NK-92 treated with Interleukin-12 subunit alpha and Interleukin-12 subunit beta, amount 100 ng/mL, for 24 hours (cell line): ENCODE data around the gene TSPEAR.
"Not testable (repeated sequence)": the region's sequence is repeated elsewhere in the genome, so short reads cannot be mapped to it uniquely, and the experiment has no call there.

Source experiments
- DNase-seq: peaks from one replicate; lab custom pipeline; 2025; lab: John Stamatoyannopoulos, UW

The TSPEAR gene

DNA sequence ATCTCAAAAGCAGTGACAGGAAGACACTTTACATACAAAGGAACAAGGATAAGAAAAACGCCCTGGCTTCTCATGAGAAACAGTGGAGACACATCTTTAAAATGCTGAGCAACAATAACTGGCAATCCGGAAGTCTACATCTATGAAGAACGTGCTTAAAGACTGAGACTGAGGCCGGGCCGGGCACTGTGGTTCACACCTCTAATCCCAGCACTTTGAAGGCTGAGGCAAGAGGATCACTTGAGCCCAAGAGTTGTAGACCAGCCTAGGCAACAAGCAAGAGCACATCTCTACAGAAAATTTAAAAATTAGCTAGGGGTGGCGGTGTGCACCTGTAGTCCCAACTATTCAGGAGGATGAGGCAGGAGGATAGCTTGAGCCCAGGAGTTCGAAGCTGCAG lies 27.3 kb downstream of the TSPEAR start:
- no peak for DNase-seq

DNA sequence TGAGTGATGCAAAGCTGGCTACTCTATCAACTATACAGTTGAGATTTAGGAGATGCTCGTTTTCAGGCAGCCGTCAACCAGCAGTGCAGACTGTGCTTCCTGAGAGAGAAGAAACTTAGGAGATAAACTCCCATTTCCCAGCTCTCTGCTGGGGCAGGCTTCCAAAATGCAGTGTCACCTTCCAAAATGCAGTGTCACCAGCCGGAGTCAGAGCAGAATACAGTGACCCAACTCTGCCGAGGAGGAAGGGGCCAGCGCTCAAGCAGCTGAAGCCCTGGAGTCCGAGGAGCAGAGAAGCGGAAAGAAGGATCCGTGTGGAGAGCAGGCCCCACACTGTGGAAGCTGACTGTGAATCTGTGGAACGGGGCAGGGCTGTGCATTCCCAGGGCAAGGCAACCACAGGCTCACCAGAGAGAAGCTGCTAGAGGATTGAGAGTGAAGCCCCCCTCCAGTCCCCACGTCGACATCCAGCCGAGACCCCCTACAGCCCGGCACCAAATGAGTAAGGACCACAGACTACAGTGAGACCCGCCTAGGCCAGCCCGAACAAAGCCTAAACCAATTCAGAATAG lies 28.7 kb downstream of the TSPEAR start:
- DNase-seq: no peak

DNA sequence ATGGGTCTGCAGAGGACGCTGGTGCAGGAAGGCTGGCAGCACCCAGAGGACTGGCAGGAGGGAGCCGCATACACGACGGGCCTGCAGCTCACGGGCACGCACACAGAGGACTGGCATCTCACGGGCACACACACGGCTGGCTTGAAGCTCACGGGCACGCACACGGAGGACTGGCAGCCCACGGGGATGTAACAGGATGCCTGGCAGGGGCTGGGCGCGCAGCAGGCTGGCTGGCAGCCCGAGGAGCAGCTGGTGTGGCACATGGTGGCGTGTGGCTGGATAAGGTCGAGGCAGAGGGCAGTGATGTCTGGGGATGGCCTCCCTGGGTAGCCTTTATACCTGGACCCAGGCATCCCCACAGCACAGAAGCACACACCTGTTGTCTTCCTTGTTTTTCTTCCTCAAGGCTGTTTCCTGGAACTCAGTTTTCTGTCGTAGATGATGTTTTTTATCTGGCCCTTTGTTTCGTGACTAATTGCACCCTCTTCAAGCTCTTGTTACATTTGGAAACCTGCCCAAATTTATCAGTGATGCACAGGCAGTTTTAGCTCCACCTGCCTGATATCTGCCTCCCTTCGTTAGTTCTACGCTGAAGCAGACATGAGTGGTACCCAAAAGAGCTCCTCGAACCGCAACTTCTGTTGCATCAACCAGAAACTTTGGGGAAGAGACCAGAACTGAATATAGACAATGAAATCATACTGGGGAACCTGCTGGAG lies 29.4 kb downstream of the TSPEAR start, which contains the start of gene KRTAP12-1:
Gene KRTAP12-1, minus strand, starts transcription at position 303 of the 719 bp plus-strand sequence. Its CDS starts 40 bp downstream, at position 263.
- no peak for DNase-seq

DNA sequence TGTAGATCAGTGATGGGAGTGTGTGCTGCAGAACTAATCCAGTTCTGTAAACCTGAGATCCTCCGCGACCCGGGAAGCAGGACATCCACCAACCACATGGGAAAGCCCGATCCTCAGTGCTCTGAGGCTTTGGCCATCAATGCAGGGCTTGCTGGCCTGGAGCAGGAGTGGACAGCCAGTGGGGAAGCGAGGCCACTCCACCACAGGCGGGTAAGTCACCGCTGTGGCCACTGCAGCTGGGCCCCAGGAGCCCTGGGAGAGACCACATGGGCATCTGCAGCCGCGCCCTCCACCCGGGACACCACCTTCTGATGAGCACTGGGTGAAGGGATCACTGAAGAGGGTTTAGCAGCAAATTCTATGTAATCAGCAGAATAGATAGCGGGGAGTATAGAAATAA lies 30.2 kb downstream of the TSPEAR start:
- no peak for DNase-seq

DNA sequence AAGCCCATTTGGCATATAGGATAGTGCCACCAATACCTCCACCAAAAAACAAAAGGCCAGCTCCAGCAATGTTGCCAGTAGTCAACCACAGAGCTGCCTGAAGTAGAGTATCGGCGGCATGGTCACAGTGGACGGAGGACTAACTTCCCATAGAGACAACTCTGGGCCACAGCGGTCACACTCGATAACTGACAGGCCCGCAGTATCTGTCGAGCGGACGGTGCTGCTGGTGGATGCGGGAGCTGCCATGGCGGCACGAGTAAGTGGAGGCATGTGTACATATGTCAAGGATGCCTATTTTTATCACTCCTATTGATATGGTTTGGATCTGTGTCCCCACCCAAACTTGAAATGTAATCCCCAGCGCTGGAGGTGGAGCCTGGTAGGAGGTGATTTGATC lies 33.5 kb downstream of the TSPEAR start:
- DNase-seq: no peak

DNA sequence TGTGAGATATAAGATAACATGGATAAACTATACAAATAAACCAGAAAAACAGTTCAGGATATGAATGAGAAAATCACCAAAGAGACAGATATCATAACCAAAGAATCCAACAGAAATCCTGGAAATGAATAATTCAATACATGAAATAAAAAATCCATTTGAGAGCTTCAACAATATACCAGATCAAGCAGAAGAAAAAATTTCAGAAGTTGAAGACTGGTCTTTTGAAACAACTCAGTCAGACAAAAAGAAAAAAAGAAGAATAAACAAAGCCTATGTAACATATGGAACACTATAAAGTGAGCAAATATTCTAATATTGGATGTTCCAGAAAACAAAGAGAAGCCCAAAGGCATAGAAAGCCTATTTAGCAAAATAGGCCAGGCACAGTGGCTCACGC lies 39.5 kb downstream of the TSPEAR start:
- no peak for DNase-seq

DNA sequence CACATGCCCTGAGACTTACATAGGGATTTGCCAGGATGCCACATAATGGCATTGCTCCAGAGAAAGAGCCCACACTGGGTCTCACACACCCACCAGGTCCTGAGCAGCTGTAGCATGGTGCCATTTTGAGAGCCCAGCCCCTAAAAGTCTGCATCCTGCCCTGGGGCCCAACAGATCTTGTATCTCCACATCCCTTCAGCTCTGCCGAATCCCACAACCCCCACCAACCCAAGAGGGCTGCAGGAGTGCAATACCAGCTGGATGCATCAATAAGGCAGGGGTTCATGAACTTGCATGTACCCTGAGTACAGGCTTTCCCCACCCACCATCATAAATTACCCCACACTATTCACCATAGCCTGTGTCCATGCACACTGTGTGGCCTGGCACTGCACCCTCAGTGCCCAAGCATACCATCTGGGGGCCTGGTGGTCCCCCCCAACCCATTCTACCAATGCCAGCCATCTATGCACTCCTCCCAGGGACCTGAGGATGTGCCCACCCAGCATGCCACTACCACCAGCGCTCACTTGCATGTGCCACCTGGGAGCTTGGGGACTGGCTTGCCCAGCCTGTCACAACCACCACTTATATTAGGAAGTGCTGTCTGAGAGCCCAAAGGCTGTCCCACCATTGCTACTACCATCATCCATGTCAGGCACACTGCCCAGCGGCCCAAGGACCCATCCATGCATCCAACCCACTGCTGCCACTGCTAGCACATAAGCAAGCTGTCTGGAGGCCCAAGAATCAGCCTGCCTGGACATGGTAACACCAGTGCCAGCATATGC lies 40.5 kb downstream of the TSPEAR start:
- DNase-seq: no peak

DNA sequence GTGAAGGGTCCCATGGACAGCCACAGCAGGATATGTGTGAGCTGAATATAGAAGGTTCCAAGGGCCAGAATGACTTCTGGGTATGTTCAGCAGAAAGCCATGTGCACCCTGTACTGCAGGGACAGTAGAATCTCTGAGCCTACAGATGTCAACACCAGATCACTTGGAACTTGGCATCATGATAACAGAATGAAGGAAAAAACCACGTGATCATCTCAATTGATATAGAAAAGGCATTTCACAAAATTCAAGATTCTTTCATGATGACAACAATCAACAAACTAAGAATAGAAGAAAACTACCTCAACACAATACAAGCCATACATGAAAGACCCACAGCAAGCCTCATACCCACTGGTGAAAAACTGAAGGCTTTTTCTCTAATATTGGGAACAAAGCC lies 43.8 kb downstream of the TSPEAR start:
- DNase-seq: no peak

DNA sequence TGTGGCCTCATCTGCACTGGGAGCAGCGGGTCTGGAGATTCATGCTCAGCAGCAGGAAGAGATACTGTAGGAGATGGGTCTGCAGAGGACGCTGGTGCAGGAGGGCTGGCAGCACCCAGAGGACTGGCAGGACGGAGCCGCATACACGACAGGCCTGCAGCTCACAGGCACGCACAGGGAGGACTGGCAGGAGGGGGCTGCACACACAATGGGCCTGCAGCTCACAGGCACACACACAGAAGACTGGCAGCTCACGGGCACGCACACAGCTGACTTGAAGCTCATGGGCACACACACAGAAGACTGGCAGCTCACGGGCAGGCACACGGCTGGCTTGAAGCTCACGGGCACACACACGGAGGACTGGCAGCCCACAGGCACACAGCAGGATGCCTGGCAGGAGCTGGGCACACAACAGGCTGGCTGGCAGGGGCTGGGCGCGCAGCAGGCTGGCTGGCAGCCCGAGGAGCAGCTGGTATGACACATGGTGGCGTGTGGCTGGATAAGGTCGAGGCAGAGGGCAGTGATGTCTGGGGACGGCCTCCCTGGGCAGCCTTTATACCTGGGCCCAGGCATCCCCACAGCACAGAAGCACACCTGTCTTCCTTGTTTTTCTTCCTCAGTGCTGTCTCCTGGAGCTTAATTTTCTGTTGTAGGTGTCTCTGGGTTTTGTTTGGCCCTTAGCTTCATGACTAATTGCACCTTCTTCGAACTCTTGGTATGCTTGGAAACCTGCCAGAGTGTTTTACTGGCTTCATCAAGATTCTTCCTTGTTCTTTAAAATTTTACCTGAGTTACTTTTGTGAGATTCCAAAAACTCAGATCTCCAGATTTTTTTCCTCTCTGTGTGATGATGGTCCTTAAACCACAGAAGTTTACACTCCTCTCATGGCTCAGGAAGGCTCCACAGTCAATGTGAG lies 44.7 kb downstream of the TSPEAR start, which contains the start of gene KRTAP12-2:
Gene KRTAP12-2, minus strand, starts transcription at position 527 of the 920 bp plus-strand sequence. Its CDS starts 41 bp downstream, at position 486.
- no peak for DNase-seq

DNA sequence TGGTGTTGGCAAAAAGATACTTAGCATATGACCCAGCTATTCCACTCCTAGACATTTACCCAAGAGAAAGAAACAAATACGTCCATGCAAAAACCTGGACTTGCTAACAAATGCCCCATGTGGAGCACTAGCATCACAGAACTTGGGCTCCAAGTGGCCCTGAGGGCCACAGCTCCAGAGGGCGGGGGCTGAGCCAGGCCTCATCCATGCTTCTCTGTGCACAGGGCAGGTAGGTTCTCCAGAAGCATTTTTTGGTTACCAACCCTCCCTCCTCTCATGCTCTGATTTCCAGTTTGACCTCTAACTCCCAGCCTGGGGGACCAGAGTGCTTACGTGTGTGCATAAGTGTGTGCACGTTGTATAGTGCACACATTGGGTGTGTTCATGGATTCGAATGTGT lies 46.7 kb downstream of the TSPEAR start:
- DNase-seq: no peak

DNA sequence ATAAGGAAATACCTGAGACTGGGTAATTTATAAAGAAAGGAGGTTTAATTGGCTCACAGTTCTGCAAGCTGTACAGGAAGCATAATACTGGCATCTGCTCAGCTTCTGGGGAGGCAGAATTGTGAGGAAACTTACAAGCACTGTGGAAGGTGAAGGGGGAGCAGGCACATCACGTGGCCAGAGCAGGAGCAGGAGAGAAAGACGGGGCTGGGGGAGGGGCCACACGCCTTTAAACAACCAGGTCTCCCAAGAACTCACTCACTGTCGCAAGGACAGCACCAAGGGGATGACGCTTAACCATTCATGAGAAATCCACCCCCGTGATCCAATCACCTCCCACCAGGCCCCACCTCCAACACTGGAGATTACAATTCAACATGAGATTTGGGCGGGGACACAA lies 49.8 kb downstream of the TSPEAR start:
- not testable (repeated sequence) for DNase-seq

DNA sequence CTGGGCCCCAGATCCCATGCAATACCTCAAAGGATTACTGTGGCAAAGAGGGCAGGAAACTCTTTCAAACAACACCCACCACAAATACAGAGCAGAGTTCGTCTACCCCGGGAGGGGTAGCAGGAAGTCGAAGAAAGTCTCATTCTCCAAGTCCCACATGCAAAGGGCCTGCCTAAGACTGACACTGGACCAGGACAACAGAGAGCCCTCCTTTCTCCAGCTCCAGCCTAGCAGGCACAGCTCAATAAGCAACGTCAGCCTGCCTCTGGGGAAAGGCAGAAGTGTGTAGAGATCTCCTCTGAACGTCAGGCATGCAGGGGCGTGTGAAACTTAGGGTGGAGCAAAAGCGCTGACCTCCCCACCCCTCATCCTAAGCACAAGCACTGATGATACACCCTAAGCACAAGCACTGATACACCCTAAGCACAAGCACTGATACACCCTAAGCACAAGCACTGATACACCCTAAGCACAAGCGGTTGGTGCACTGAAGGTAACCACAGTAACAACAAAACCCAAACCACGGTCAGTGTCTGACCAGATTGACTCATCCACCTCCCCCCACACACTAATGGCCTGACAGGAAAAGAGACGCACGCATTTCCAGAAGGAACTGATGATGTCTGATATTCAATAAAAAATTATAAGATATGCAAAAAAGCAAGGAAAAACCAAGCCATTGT lies 52.3 kb downstream of the TSPEAR start:
- no peak for DNase-seq

DNA sequence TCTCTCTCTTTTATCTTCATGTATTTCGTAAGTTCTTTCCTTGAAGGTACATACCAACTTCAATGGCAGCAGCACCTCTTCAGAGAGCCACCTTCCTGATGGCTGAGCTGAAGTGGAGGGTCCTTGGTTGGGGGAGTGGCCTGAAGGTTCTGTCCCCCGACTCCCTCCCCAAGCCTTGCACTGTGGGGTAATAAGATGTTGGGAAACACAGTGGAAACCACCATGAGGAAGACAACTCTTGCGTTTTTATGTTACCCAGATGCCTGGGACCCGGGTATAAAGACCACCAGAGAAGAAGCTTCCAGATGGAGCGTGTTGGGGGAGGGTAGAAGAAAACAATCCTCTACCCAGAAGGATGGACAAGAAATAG lies 52.8 kb downstream of the TSPEAR start:
- DNase-seq: no peak

DNA sequence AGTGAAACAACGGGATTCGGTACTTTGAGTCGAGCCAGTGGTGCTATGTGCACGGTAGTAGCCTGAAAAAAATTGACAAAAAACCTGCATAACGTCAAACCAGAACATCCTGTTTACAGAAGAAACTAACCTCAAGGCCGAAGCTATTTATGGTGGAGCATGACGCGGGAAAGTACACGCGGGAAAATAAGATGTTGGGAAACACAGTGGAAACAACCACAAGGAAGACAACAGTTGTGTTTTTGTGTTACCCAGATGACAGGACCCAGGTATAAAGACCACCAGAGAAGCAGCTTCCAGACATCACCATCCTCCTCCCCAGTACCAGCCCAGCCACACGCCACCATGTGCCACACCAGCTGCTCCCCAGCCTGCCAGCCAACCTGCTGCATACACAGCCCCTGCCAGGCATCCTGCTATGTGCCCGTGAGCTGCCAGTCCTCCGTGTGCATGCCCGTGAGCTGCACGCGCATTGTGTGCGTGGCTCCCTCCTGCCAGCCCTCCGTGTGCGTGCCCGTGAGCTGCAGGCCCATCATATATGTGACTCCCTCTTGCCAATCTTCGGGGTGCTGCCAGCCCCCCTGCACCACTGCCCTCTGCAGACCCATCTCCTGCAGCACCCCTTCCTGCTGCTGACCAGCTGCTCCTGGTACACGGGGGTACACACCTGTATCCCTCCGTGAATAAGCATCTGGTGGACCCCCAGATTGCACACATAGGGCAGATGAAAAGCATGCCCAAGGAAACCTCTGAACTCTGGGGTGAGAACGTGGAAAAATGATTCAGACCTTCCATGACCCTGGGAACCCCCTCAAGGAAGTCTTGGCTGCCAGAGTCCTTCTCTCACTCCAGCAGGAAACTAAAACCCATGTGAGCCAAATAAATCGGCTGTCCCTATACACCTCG lies 53.5 kb downstream of the TSPEAR start, which contains the start of gene KRTAP12-3:
Gene KRTAP12-3, plus strand, starts transcription at position 298 of the 906 bp plus-strand sequence. Its CDS starts 48 bp downstream, at position 346.
- no peak for DNase-seq

DNA sequence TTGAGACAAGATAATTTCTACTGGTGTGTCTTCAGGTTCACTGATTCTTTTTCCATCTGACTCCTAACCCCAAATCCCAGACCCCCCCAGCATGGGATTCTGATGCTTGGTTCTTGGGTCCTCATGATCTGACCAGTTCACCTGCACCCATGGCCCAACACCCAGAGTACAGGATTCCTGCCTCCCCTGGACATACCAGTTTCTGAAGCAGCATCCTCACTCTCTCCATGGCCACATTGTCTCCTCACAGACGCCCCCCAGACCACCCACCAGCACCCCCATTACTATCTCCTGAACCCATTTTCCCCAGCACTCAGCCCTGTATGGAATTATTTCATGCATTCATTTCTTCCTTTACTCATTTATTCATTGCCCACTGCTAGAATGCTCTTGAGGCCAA lies 54.5 kb downstream of the TSPEAR start:
- DNase-seq: no peak

DNA sequence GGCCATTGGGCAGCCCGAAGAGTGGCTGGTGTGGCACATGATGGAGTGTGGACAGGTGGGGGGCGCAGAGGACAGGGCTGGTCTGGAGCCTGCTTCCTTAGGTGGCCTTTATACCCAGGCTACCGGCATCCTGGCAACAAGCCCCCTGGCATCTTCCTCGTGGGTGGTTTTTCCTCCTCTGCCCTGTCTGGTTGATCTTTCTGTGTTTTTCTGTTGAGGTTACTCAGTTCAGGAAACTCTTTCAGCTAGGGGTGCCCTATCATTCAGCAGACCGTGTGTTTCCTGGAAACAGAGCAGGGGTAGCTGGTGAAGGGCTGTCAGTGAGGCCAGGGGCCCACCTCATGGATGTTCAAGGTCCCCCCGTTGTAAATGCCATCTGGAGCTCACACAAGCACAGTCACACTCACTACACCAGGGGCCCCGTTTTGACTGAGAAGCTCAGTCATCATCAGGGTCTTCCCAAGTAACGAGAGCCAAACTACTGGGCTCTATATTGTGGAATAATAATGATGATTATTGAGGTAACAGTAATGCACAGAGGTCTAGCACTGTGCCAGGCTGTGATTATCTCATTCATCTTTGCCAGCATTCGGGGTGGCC lies 56.7 kb downstream of the TSPEAR start, which contains the start of gene KRTAP12-4:
Gene KRTAP12-4, minus strand, starts transcription at position 84 of the 600 bp plus-strand sequence. Its CDS starts 45 bp downstream, at position 39.
- DNase-seq: no peak

DNA sequence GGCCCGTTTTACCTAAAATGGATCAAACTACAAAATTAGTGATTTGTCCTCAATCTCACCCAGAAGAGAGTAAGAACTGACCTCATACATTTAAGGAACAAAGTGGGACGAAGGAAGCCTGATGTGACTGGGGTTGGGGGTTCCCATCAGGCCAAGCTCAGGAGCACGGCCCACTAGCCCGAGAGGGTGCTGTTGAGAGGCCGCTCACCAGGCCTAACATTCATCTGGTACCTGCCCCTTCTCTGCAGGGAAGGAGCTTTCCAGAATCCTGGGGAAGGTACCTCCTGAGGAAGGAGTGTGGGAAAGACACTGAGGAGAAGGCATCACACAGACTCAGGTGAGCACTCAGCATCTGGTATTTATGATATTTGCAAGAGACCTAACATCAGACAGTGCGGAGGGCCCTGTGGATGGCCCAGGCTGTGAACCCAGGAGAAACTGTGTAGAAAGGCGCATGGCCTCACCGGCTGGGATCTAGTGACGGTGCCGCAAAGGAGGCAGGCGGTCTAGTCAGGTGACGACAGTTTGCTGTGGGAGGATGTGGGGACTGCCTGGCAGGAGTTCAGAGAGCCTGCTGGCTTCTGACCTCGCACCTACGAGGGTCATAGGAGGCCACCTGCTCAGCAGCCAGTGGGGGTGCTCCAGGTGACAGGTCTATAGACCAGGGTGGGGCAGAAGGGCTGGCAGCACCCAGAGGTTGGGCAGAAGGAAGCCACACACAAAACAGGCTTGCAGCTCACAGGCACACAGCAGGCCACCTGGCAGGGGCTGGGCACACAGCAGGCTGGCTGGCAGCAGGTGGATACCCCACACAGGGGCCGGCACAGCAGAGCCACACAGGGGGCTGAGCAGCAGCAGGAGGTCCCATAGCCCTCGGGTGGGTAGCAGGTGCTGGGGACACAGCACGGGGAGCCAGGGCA lies 57.5 kb downstream of the TSPEAR start:
- DNase-seq: no peak

DNA sequence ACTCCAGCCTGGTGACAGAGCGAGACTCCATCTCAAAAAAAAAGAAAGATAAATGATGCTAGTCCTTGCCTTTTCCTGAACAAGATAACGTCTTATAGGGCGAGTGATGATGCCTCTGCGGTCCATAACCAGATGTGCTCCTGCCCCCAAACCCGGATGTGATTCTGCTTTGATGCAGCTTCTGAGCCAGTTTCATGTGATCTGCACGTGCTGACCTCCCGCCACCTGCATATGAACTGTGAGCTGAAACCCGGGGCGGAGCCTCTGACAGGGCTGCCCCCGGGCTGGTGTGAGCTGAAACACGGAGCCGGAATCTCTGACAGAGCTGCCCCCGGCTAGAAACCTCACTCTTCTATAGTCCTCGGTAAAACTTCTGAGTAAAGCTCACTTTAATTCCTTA lies 58.2 kb downstream of the TSPEAR start:
- DNase-seq: no peak
